HG03039 (cell line): ENCODE data around the gene AQP12A.

Experiments
- ATAC-seq: cut with Tn5 transposase; IDR thresholded peaks from one replicate; pipeline ENCODE4 v1.9.1; 2021; ENCODE audit warnings: mild to moderate bottlenecking, moderate library complexity; ENCODE audit not compliant: unreplicated experiment

AQP12A gene

DNA sequence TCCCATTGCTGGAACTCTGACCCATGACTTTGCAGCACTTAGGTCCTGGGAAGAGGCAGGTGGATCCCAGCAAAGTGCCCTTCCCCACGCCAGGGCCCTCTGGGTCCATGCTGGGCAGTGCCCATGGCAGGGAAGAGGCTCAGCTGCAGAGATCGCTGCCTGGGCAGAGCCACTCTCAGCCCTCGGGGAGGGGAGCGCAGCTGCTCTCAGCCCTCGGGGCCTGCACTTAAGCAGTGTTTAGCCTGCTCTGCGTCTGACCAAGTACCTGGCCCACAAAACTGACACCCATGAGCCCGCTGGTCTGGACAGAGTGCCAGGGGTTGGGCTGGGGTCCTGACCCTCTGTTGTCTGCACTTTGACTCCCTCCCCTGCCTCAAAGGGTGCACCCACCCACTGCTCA, 46.3 kb downstream of the AQP12A start:
- no peak for ATAC-seq

DNA sequence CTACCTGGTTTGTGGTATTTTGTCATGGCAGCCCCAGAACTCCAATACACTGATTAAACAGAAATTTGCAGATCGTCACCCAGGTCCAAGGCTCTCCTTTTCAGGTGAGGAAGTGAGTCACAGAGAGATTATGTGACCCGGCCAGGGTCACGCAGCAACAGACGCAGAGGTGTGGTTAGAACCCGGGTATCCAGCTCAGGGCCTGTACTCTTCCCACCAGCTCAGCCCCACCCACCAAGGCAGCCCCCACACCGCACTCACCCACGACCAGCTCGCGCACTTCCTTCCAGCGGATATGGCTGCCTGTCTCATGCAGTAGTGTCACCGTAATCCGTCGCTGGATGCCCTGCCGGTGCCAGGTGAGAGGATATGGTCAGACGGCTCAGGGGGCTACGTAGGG, 48.1 kb downstream of the AQP12A start:
- no peak for ATAC-seq

DNA sequence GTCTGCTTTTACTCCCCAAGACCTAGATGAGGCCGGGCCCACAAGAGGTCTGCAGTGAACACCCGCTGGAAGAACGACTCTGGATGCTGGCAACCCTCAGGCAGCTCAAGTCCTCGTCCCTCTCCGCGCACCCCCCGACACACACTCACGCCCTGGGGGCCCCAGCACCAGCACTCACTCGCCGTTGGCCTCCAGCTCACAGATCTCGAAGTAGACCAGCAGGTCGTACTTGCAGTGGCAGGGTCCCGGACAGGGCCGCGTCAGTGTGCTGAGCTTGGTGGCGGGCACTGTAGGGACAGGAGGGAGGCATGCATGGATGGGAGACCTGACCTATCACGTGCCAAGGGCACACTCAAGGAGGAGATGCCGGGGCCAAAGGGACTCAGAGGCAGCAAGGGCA, 49.4 kb downstream of the AQP12A start:
- no peak for ATAC-seq

DNA sequence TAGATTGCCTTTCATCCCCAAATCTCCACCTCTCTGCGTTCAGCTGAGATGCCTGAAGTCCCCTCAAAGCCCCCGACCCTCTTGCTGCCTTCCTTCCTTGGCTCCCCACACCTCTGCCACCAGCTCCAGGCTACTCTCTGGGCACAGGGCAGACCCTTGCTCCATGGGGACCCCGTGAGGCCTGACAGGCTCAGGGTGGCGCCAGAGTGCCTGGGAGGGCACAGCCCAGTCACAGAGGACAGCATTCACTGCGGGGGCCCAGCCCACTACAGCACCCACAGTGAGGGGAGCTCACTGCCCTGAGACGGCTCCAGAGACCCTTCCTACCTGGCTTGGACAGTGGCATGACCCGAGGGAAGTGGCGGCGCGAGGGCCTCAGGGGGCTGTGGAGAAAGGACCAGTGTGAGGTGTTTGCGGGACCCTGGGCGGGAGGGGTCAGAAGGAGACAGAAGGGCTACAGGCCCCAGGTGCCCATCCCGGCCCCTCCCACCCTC, 51.0 kb downstream of the AQP12A start:
- no peak for ATAC-seq

- no peak for ATAC-seq
These were observed 53.8 kb downstream of the AQP12A start for GRCh38 chr2:240745456-240745855.

- ATAC-seq: no peak
These were observed 54.3 kb downstream of the AQP12A start for GRCh38 chr2:240745962-240746361.

GRCh38 chr2:240746671-240747070, 55.0 kb downstream of the AQP12A start:
- ATAC-seq: no peak

GRCh38 chr2:240747256-240747655, 55.6 kb downstream of the AQP12A start:
- ATAC-seq: no peak
